Measurements from ENCODE around the gene NAALADL2. TPM values are rescaled to one million over a fixed set of nuclear protein-coding genes. Genes with fewer than 3 reads are reported as not detected.

Gene NAALADL2
- polyA plus RNA-seq, 1 donor from 2014 or later, result 1.6 TPM

- H2AFZ ChIP-seq (ENCODE audit: low read depth, low read length), result no peak overlapping the region
- H3K9me3 ChIP-seq (ENCODE audit: low read length), result no peaks in the 10 kb centered on the region
- no peak overlapping the region for H3K27ac ChIP-seq (ENCODE audit: low read length)
- H3K9me2 ChIP-seq (ENCODE audit: insufficient read depth, low read length), result no peaks in the 10 kb centered on the region
- no peak overlapping the region for H3K4me2 ChIP-seq (ENCODE audit: low read length)
- no peaks in the 10 kb centered on the region for H4K20me1 ChIP-seq (ENCODE audit: insufficient read depth)
- no peaks in the 10 kb centered on the region for H3K27me3 ChIP-seq (ENCODE audit: insufficient read depth, low read depth, low read length)
- TF ChIP-seq CTCF (IDR thresholded peaks at IDR 0.05; ENCODE audit: poor library complexity, severe bottlenecking) (no peak), RAD21 (conservative IDR thresholded peaks at IDR 0.05) (no peak), EZH2 (IDR thresholded peaks at IDR 0.05; ENCODE audit: borderline replicate concordance, insufficient read depth, low read length, poor library complexity, severe bottlenecking) (no peak), EP300 (conservative IDR thresholded peaks at IDR 0.05; ENCODE audit: poor library complexity, severe bottlenecking) (no peak), TAF1 (IDR thresholded peaks at IDR 0.05; ENCODE audit: low read depth) (no peak), SMC3 (conservative IDR thresholded peaks at IDR 0.05; ENCODE audit: poor library complexity) (no peak), MXI1 (conservative IDR thresholded peaks at IDR 0.05; ENCODE audit: poor library complexity, severe bottlenecking) (no peak), POLR2AphosphoS5 (IDR thresholded peaks at IDR 0.05) (no peak), REST (IDR thresholded peaks at IDR 0.05; ENCODE audit: borderline replicate concordance) (no peak)
- H3F3A ChIP-seq (ENCODE audit: insufficient read depth, low read length, poor library complexity, severe bottlenecking), result no peaks in the 10 kb centered on the region
- no peaks in the 10 kb centered on the region for H3K36me3 ChIP-seq (ENCODE audit: insufficient read depth, low read length)
- no peak overlapping the region for H3K9ac ChIP-seq (ENCODE audit: low read length)
- no peaks in the 10 kb centered on the region for H3K79me2 ChIP-seq (replicated peaks; ENCODE audit: insufficient read depth, low read length)
- H3K4me3 ChIP-seq (ENCODE audit: low read length), result no peak overlapping the region
These were observed 627.1 kb downstream of the NAALADL2 start for GRCh38 chr3:175486255-175486654.

- H3K4me3 ChIP-seq (ENCODE audit: low read length), result no peak overlapping the region
- H3K79me2 ChIP-seq (replicated peaks; ENCODE audit: insufficient read depth, low read length), result no peaks in the 10 kb centered on the region
- no peaks in the 10 kb centered on the region for H3K27me3 ChIP-seq (ENCODE audit: insufficient read depth, low read depth, low read length)
- H3K27ac ChIP-seq (ENCODE audit: low read length), result no peak overlapping the region
- no peak overlapping the region for H2AFZ ChIP-seq (ENCODE audit: low read depth, low read length)
- no peaks in the 10 kb centered on the region for H4K20me1 ChIP-seq (ENCODE audit: insufficient read depth)
- no peaks in the 10 kb centered on the region for H3K36me3 ChIP-seq (ENCODE audit: insufficient read depth, low read length)
- no peaks in the 10 kb centered on the region for H3F3A ChIP-seq (ENCODE audit: insufficient read depth, low read length, poor library complexity, severe bottlenecking)
- H3K9me2 ChIP-seq (ENCODE audit: insufficient read depth, low read length), result no peaks in the 10 kb centered on the region
- no peak for TF ChIP-seq EP300 (conservative IDR thresholded peaks at IDR 0.05; ENCODE audit: poor library complexity, severe bottlenecking)
- no peak for TF ChIP-seq MXI1 (conservative IDR thresholded peaks at IDR 0.05; ENCODE audit: poor library complexity, severe bottlenecking)
- no peak for TF ChIP-seq SMC3 (conservative IDR thresholded peaks at IDR 0.05; ENCODE audit: poor library complexity)
- no peak for TF ChIP-seq REST (IDR thresholded peaks at IDR 0.05; ENCODE audit: borderline replicate concordance)
- TF ChIP-seq RAD21 (conservative IDR thresholded peaks at IDR 0.05), result no peak
- no peaks in the 10 kb centered on the region for H3K9me3 ChIP-seq (ENCODE audit: low read length)
- H3K4me2 ChIP-seq (ENCODE audit: low read length), result no peak overlapping the region
- H3K9ac ChIP-seq (ENCODE audit: low read length), result no peak overlapping the region
These were observed 630.3 kb downstream of the NAALADL2 start for GRCh38 chr3:175489406-175489805.
